LHCN-M2 (cell line): ENCODE results near the gene TMEM140. TPM values are rescaled to one million over a fixed set of nuclear protein-coding genes. Genes with fewer than 3 reads are reported as not detected.

Experiments
- DNase-seq: peaks from one replicate; pipeline ENCODE4 v3.0.0-alpha.2; 2012; ENCODE audit warnings: low read depth
- total RNA-seq: library from RNA; depleted of rRNA; stranded (reverse); fragments of >200 nt; gene quantifications from 2 replicates; pipeline ENCODE4 v1.2.3, GENCODE V29; 2014; rRNA removed

The TMEM140 gene
- total RNA-seq, 1 experiment from 2014 or later, result 5.0 TPM

- DNase-seq, result no peak
These were observed 67.3 kb downstream of the TMEM140 start for GRCh38 chr7:135215180-135215579.

- DNase-seq, result no peak
These were observed 67.8 kb downstream of the TMEM140 start for GRCh38 chr7:135215698-135216097.

Other genes starting within 250 kb of the TMEM140 start
- 0.38 and 1.0 TPM in 2 replicates for gene AGBL3, start 161.6 kb upstream of the TMEM140 start, total RNA-seq
- 74.4 and 79.0 TPM in 2 replicates for gene CYREN, start 22.6 kb downstream of the TMEM140 start, total RNA-seq
- 6.4 and 6.9 TPM in 2 replicates for gene WDR91, start 63.5 kb downstream of the TMEM140 start, total RNA-seq
- gene STRA8, start 85.8 kb downstream of the TMEM140 start, total RNA-seq, result not detected in 2 replicates